Natural killer cell (primary cell): Measurements from ENCODE around the gene AP2B1. TPM values are rescaled to one million over a fixed set of nuclear protein-coding genes. Genes with fewer than 3 reads are reported as not detected.
"Not testable (repeated sequence)": the region's sequence is repeated elsewhere in the genome, so short reads cannot be mapped to it uniquely, and the experiment has no call there.

Experiments used
- ATAC-seq, 3 donors: fragments of 150-1000 bp in 2 of 3; fragments of 200-7000 bp in 1 of 3; cut with Tn5 transposase; 1 replicate in 1 of 3; 2 replicates in 2 of 3; pipeline ENCODE4 v1.10.0; 2021; ENCODE audit warnings: mild to moderate bottlenecking in 2 of 3, moderate library complexity in 2 of 3
- DNase-seq, 2 donors: peaks; one replicate each; pipeline versions ENCODE4 v3.0.0 to v3.0.0-alpha.2; 2013 to 2021; ENCODE audit warnings: mixed read lengths in 1 of 2
- H3K27ac ChIP-seq: one replicate; pipeline ENCODE4 v1.5.1; 2013; ENCODE audit warnings: mild to moderate bottlenecking, low read length
- H3K27me3 ChIP-seq: one replicate; pipeline ENCODE4 v1.6.1; 2013; ENCODE audit warnings: low read length; ENCODE audit not compliant: control insufficient read depth, insufficient read depth
- H3K36me3 ChIP-seq: one replicate; pipeline ENCODE4 v1.6.1; 2013; ENCODE audit warnings: low read length; ENCODE audit not compliant: control insufficient read depth, insufficient read depth
- H3K4me1 ChIP-seq: one replicate; pipeline ENCODE4 v1.6.1; 2013; ENCODE audit warnings: low read length; ENCODE audit not compliant: control insufficient read depth, insufficient read depth
- H3K4me3 ChIP-seq: one replicate; pipeline ENCODE4 v1.5.1; 2013; ENCODE audit warnings: low read length
- H3K9me3 ChIP-seq: one replicate; pipeline ENCODE4 v1.6.1; 2013; ENCODE audit warnings: low read length; ENCODE audit not compliant: control insufficient read depth, insufficient read depth
- H3K27ac Mint-ChIP-seq, 2 donors: one replicate each; pipeline ENCODE4 v1.8.0; 2022; ENCODE audit warnings: mild to moderate bottlenecking in 2 of 2, mixed read lengths in 2 of 2, moderate library complexity in 1 of 2
- H3K27me3 Mint-ChIP-seq, 2 donors: one replicate each; pipeline ENCODE4 v1.8.0; 2022; ENCODE audit warnings: low read depth in 2 of 2, mixed read lengths in 2 of 2
- H3K36me3 Mint-ChIP-seq: one replicate; pipeline ENCODE4 v1.8.0; 2022; ENCODE audit warnings: mixed read lengths
- H3K4me1 Mint-ChIP-seq, 2 donors: one replicate each; pipeline ENCODE4 v1.8.0; 2022; ENCODE audit warnings: mixed read lengths in 2 of 2
- H3K4me3 Mint-ChIP-seq: one replicate; pipeline ENCODE4 v1.8.0; 2022; ENCODE audit warnings: mild to moderate bottlenecking, moderate library complexity, mixed read lengths
- H3K9me3 Mint-ChIP-seq, 2 donors: one replicate each; pipeline ENCODE4 v1.8.0; 2022; ENCODE audit warnings: mixed read lengths in 2 of 2
- WGBS: methylation state at CpG from one replicate; pipeline ENCODE4 v1.1.7; 2013; ENCODE audit warnings: missing lambda C conversion rate; ENCODE audit not compliant: insufficient coverage; 5-methylcytosine and 5-hydroxymethylcytosine counted together
- intact Hi-C: fragments of 100-400 bp; cut with micrococcal nuclease; formaldehyde crosslinking; loops from one replicate; pipeline ENCODE4 v1.14.2; 2022
- total RNA-seq, 4 donors: library from RNA; stranded (reverse); fragments of 120-200 nt in 1 of 4; gene quantifications; one replicate each; pipeline versions ENCODE4 v1.2.3 to v1.2.4, GENCODE V29; 2013 to 2022
- TF ChIP-seq, protein P1 (sequence below): fragments of 200-600 bp; IDR thresholded peaks from one replicate; pipeline ENCODE4 v1.8.0; 2022; ENCODE audit warnings: antibody characterized with exemption

AP2B1 gene
- total RNA-seq, 3 donors from 2014 or later (not counting 1 experiment from before 2014, with no cell fraction given): 111 to 148 (median 139) TPM

DNA sequence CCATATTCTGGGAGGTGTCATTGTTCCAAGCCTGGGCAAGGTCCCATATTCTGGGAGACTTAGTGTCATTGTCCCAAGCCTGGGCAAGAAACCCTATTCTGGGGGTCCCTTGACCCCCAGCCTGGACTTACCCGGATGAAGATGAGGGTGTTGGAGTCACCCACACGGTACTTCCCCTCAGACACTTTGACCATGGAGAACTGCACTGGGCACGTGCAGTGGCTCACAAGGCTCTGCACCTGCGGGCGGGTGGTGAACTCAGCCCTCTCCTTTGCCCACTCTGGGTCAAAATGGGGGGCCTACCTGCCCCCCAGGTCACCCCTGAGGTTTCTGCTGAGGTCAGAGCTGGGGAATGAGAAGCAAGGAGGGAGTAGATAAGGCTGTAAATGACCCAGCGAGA lies 161.9 kb downstream of the AP2B1 start:
- ATAC-seq: no peak
- 69% methylated on average over 6 of the region's 6 CpGs for WGBS
- Mint-ChIP-seq H3K36me3 (no peaks in the 10 kb centered on the region), H3K9me3 (no peaks in the 10 kb centered on the region), H3K27me3 (peaks cover 35 to 42% of the 10 kb centered on the region in 2 donors), H3K4me3 (no peak overlapping the region), H3K27ac (no peak overlapping the region), H3K4me1 (peaks cover 0 to 4% of the 10 kb centered on the region in 2 donors)
- TF ChIP-seq, protein P1, sequence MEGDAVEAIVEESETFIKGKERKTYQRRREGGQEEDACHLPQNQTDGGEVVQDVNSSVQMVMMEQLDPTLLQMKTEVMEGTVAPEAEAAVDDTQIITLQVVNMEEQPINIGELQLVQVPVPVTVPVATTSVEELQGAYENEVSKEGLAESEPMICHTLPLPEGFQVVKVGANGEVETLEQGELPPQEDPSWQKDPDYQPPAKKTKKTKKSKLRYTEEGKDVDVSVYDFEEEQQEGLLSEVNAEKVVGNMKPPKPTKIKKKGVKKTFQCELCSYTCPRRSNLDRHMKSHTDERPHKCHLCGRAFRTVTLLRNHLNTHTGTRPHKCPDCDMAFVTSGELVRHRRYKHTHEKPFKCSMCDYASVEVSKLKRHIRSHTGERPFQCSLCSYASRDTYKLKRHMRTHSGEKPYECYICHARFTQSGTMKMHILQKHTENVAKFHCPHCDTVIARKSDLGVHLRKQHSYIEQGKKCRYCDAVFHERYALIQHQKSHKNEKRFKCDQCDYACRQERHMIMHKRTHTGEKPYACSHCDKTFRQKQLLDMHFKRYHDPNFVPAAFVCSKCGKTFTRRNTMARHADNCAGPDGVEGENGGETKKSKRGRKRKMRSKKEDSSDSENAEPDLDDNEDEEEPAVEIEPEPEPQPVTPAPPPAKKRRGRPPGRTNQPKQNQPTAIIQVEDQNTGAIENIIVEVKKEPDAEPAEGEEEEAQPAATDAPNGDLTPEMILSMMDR: no peak
- Histone ChIP-seq H3K36me3 (no peaks in the 10 kb centered on the region), H3K4me3 (no peak overlapping the region), H3K4me1 (peaks cover 6% of the 10 kb centered on the region), H3K27ac (no peak overlapping the region), H3K27me3 (peaks cover 14% of the 10 kb centered on the region), H3K9me3 (no peaks in the 10 kb centered on the region)
- intact Hi-C loops: no loop called here
- DNase-seq: no peak

DNA sequence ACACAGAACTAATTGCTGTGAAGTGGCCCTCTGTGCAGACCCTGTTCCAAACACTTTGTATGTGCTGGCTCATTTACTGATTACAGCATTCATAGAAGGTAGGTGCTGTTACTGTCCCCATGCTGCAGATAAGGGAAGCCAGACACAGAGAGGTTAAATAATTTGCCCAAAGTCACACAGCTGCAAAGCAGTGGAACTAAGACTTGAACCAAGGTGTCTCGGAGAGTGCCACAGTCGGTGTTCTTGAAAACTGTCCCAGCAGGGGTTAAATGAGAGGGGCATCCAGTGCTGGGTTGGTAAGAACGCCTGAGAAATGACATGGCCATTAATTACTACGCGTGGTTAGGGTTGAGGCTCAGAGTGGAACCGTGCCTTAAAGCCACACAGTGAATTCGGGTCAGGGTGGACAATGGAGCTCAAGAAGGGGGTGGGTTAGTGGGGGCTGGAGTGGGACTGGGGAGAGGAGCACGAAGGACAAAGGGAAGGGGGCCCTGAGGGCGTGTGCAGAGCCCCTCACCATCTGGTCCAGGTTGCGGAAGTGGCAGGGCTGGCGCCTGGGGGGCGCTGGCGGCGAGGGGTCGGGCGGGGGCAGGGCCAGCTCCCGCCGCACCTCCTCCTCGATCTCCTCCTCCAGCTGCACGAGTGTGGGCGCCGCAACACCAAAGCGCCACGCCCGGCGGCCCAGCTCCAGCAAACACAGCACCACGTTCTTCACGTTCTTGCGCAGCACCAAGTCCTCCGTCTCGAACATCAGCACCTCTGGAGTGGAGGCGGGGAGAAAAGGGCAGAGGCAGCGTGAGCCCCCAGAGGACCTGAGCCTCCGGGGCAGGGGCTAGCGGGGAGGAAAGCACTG lies 162.7 kb downstream of the AP2B1 start:
- Mint-ChIP-seq H3K4me3 (no peak overlapping the region), H3K9me3 (no peaks in the 10 kb centered on the region), H3K36me3 (no peaks in the 10 kb centered on the region), H3K4me1 (peaks cover 0 to 4% of the 10 kb centered on the region in 2 donors), H3K27ac (no peak overlapping the region), H3K27me3 (peaks cover 34 to 39% of the 10 kb centered on the region in 2 donors)
- H3K4me3 ChIP-seq: no peak overlapping the region
- H3K4me1 ChIP-seq: peaks cover 6% of the 10 kb centered on the region
- no peak overlapping the region for H3K27ac ChIP-seq
- intact Hi-C loops: no loop called here
- no peaks in the 10 kb centered on the region for H3K36me3 ChIP-seq
- ATAC-seq: no peak
- 14% methylated on average over 35 of the region's 35 CpGs for WGBS
- no peaks in the 10 kb centered on the region for H3K9me3 ChIP-seq
- TF ChIP-seq, protein P1: no peak
- H3K27me3 ChIP-seq: peaks cover 14% of the 10 kb centered on the region
- DNase-seq: no peak

DNA sequence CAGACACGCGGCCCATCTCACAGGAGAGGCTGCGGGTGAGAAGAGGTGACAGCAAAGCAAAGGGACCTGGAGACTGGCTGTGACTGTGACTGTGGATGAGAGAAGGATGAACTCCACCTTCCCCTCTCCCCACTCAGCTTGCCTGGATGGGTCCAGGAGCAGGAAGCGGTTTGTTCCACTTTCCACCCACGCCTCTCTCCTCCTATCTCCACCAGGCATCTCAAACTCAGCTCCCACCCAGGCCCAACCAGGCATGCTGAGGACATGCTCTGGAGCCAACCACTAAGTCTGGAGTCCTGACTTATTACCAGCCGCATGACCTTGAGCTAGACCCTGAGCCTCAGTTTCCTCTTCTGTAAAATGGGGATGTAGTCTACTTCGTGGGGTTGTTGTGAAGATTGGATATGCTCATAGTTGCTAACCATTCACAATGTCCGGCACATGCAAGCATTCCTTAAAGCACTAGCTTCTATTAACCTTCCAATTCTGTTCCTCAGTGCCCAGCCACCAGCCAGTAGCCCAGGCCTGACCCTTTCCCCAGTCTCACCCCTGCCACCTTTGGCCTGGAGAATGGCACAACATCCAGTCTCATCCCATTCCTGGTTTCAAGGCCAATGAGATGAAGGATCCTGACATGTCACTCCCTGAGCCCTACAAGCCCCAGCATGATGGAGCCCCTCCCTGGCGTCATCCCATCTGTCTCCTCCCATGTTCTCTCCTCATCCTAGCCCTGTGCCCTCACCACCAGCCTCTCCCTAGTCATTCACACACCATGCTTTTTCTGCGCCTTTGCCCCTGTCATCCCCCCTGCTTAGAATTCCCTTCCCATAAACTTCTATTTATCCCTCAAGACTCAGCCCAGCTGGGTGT lies 163.6 kb downstream of the AP2B1 start:
- Histone ChIP-seq H3K4me1 (peaks cover 6% of the 10 kb centered on the region), H3K36me3 (no peaks in the 10 kb centered on the region), H3K4me3 (no peak overlapping the region), H3K27ac (no peak overlapping the region), H3K27me3 (peaks cover 14% of the 10 kb centered on the region), H3K9me3 (no peaks in the 10 kb centered on the region)
- Mint-ChIP-seq H3K4me3 (no peak overlapping the region), H3K27me3 (peaks cover 34 to 39% of the 10 kb centered on the region in 2 donors), H3K9me3 (no peaks in the 10 kb centered on the region), H3K27ac (no peak overlapping the region), H3K4me1 (peaks cover 0 to 4% of the 10 kb centered on the region in 2 donors), H3K36me3 (no peaks in the 10 kb centered on the region)
- intact Hi-C loops: no loop called here
- no peak for DNase-seq
- 88% methylated on average over 9 of the region's 10 CpGs for WGBS
- TF ChIP-seq, protein P1: no peak
- ATAC-seq: no peak

DNA sequence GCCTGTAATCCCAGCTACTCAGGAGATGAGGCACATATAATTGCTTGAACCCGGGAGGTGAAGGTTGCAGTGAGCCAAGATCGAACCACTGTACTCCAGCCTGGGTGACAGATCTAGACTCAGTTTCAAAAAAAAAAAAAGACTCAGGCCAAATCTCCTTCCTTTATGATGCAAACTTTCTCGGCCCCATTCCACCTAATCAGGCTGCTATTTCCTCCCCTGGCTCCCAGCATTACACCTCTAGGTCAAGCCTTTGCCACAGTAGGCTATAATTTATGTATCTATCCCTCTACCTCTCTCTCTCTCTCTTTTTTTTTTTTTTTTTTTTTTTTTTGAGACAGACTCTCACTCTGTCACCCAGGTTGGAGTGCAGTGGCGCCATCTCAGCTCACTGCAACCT lies 164.4 kb downstream of the AP2B1 start:
- WGBS: 88% methylated on average over 3 of the region's 4 CpGs
- H3K27ac Mint-ChIP-seq, H3K4me1 ChIP-seq, H3K9me3 Mint-ChIP-seq, H3K4me3 ChIP-seq, H3K27ac ChIP-seq, H3K36me3 Mint-ChIP-seq, ATAC-seq, H3K9me3 ChIP-seq, intact Hi-C loops, H3K4me1 Mint-ChIP-seq, DNase-seq, H3K4me3 Mint-ChIP-seq, H3K36me3 ChIP-seq: not testable (repeated sequence)
- peaks cover 14% of the 10 kb centered on the region for H3K27me3 ChIP-seq
- peaks cover 34 to 39% of the 10 kb centered on the region in 2 donors for H3K27me3 Mint-ChIP-seq
